HG02759 (cell line): Measurements from ENCODE around the gene ZNF136.

ENCODE experiments used
- ATAC-seq: cut with Tn5 transposase; IDR thresholded peaks from one replicate; pipeline ENCODE4 v1.9.1; 2021; ENCODE audit warnings: mild to moderate bottlenecking, moderate library complexity; ENCODE audit not compliant: unreplicated experiment

Gene ZNF136

GRCh38 chr19:12162882-12163806, at the start of gene ZNF136:
ZNF136 (plus strand) TSS chr19:12163096; CDS start chr19:12163204, 108 bp downstream.
- ATAC-seq: peak; percentile 94

GRCh38 chr19:12113121-12113520, 49.8 kb upstream of the ZNF136 start:
- no peak for ATAC-seq

- ATAC-seq: no peak
These were observed 45.5 kb upstream of the ZNF136 start for GRCh38 chr19:12117201-12117970.

- no peak for ATAC-seq
These were observed 36.2 kb upstream of the ZNF136 start for GRCh38 chr19:12126707-12127106.

GRCh38 chr19:12133069-12133468, 29.8 kb upstream of the ZNF136 start:
- no peak for ATAC-seq

- no peak for ATAC-seq
These were observed 25.5 kb upstream of the ZNF136 start for GRCh38 chr19:12137221-12137940.

- ATAC-seq: no peak
These were observed 23.6 kb upstream of the ZNF136 start for GRCh38 chr19:12139269-12139668.

GRCh38 chr19:12139885-12140544, 22.9 kb upstream of the ZNF136 start, which contains the start of gene ZNF20:
ZNF20 (minus strand) TSS chr19:12140350; CDS start chr19:12140182, 168 bp downstream.
- peak; percentile 92 for ATAC-seq

- peak; percentile 49 for ATAC-seq
These were observed 22.1 kb upstream of the ZNF136 start for GRCh38 chr19:12140545-12141404.

- ATAC-seq: no peak
These were observed 21.5 kb upstream of the ZNF136 start for GRCh38 chr19:12141405-12141736.

- ATAC-seq: no peak
These were observed 17.5 kb upstream of the ZNF136 start for GRCh38 chr19:12145348-12145747.

GRCh38 chr19:12155324-12155860, 7.5 kb upstream of the ZNF136 start:
- ATAC-seq: no peak

- ATAC-seq: peak; percentile 86
These were observed 6.5 kb upstream of the ZNF136 start, which contains the start of gene ZNF625 for GRCh38 chr19:12156223-12157058. ZNF625 (minus strand) TSS chr19:12156734; CDS start chr19:12156558, 176 bp downstream.

- no peak for ATAC-seq
These were observed 3.0 kb upstream of the ZNF136 start for GRCh38 chr19:12159773-12160414.

- ATAC-seq: no peak
These were observed 399 bp upstream of the ZNF136 start for GRCh38 chr19:12162513-12162881.

- no peak for ATAC-seq
These were observed 930 bp downstream of the ZNF136 start for GRCh38 chr19:12163826-12164225.

GRCh38 chr19:12166626-12167025, 3.7 kb downstream of the ZNF136 start:
- ATAC-seq: no peak

GRCh38 chr19:12180377-12180776, 17.5 kb downstream of the ZNF136 start:
- no peak for ATAC-seq
